GM06990 (cell line): ENCODE measurements around the gene CNIH2.

Experiments used
- DNase-seq: peaks from one replicate; pipeline ENCODE4 v3.0.0-alpha.2; 2011; ENCODE audit not compliant: insufficient read length; ENCODE audit errors: extremely low read depth
- H3K27me3 ChIP-seq: replicated peaks from 2 replicates; pipeline ENCODE4 v1.6.0; 2011; ENCODE audit warnings: low read length; ENCODE audit not compliant: control insufficient read depth, insufficient read depth
- H3K36me3 ChIP-seq: 2 replicates; pipeline ENCODE4 v1.5.1; 2011; ENCODE audit warnings: low read length; ENCODE audit not compliant: control insufficient read depth, insufficient read depth
- H3K4me3 ChIP-seq: replicated peaks from 2 replicates; pipeline ENCODE4 v1.5.1; 2011; ENCODE audit warnings: low read depth, mild to moderate bottlenecking, control low read depth, low read length
- CTCF ChIP-seq: IDR thresholded peaks from 2 replicates; pipeline ENCODE4 v1.5.1; 2011; ENCODE audit warnings: low read length, control low read depth, mild to moderate bottlenecking, inconsistent platforms; ENCODE audit not compliant: insufficient read depth, poor library complexity, severe bottlenecking

CNIH2 gene

GRCh38 chr11:66267379-66268243 lies 10.4 kb upstream of the CNIH2 start:
- TF ChIP-seq CTCF, result no peak
- Histone ChIP-seq H3K4me3 (peak overlapping the region; percentile 69), H3K27me3 (no peaks in the 10 kb centered on the region), H3K36me3 (peaks cover 38% of the 10 kb centered on the region)
- peak; percentile 89 for DNase-seq

DNA sequence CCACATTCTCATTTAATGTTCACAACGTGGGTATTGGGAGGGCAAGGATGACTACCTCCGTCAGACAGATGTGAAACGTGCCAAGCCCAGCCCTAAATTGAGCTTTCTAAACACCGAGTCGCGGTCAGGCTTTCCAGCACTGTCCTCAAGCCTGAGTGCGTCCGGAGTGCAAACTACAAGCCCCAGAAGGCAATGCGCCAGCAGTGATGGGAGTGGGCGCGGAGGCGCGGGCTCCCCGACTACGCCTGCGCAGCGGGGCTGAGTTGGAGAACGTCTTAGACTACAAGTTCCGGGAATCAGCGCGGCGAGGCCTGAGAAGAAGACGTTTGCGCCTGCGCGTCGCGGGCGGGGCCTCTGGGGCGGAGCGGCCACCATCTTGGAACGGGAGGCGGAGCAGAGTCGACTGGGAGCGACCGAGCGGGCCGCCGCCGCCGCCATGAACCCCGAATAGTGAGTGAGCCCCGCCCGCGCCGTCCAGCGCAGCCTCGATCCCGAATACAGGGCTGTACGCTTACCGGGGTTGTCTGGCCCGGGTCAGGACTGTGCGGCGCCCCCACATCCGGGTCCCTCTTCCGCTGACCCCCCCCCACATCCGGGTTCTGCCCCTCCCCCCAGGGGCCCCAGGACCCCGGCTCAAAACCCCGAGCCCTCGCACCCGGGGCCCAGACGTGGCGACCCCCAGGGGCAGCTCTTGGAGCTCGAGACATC lies 9.6 kb upstream of the CNIH2 start, which contains the start of gene RAB1B:
RAB1B (plus strand) TSS at position 396 of the 708 bp plus-strand sequence; CDS start at position 437, 41 bp downstream.
- no peak for TF ChIP-seq CTCF
- Histone ChIP-seq H3K4me3 (peak within 1 kb of the TSS; percentile 99), H3K36me3 (peaks cover 38% of the 10 kb centered on the region), H3K27me3 (no peaks in the 10 kb centered on the region)
- peak; percentile 100 for DNase-seq

- peaks cover 38% of the 10 kb centered on the region for H3K36me3 ChIP-seq
- H3K4me3 ChIP-seq, result peak overlapping the region; percentile 99
- TF ChIP-seq CTCF, result peak; percentile 25
- no peak for DNase-seq
- no peaks in the 10 kb centered on the region for H3K27me3 ChIP-seq
These were observed 8.7 kb upstream of the CNIH2 start for GRCh38 chr11:66268952-66269905.

- Histone ChIP-seq H3K36me3 (peaks cover 36% of the 10 kb centered on the region), H3K4me3 (no peak overlapping the region), H3K27me3 (no peaks in the 10 kb centered on the region)
- no peak for TF ChIP-seq CTCF
- DNase-seq, result no peak
These were observed 6.2 kb upstream of the CNIH2 start for GRCh38 chr11:66271816-66272215.

DNA sequence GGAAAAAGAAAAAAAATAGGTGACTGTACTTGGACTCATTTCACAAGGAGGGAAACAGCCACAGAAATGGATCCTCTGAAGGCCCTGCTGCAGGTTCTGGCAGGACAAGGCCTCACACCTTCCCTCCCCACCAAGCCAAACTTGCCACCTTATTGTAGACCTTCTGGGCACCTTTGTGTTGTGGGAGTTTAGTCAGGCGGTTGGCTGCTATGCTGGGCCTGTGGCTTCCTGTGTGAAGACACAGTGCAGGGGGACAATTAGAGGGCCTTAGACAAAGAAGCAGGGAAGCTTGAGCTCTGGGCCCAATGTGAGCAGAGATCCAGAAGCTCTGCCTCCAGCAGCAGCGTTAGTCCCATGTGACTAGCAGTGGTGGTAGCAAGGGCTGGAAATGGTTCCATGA lies 5.4 kb upstream of the CNIH2 start:
- no peak overlapping the region for H3K4me3 ChIP-seq
- TF ChIP-seq CTCF, result no peak
- no peaks in the 10 kb centered on the region for H3K27me3 ChIP-seq
- H3K36me3 ChIP-seq, result peaks cover 36% of the 10 kb centered on the region
- DNase-seq, result no peak
